Iris pigment epithelial cell (primary cell): ENCODE data around the gene IMPG2.

ENCODE experiments used
- DNase-seq: peaks from one replicate; pipeline ENCODE4 v3.0.0-alpha.2; 2011; ENCODE audit warnings: low read depth

IMPG2 gene

GRCh38 chr3:101184111-101184510, 136.3 kb downstream of the IMPG2 start:
- DNase-seq, result no peak

GRCh38 chr3:101183151-101183550, 137.2 kb downstream of the IMPG2 start:
- DNase-seq, result no peak

- DNase-seq, result peak; percentile 53
Observed at GRCh38 chr3:101182734-101183133, 137.6 kb downstream of the IMPG2 start.

- DNase-seq, result no peak
Observed at GRCh38 chr3:101181801-101182200, 138.6 kb downstream of the IMPG2 start.

- peak; percentile 67 for DNase-seq
Observed at GRCh38 chr3:101179637-101180036, 140.7 kb downstream of the IMPG2 start.

GRCh38 chr3:101177577-101177976, 142.8 kb downstream of the IMPG2 start:
- no peak for DNase-seq
